ENCODE measurements around the gene RIPOR3.

- no peak for TF ChIP-seq EZH2 (IDR thresholded peaks at IDR 0.05; ENCODE audit: borderline replicate concordance, low read length)
- no peak for TF ChIP-seq CTCF (IDR thresholded peaks at IDR 0.05; ENCODE audit: low read length)
Measured at GRCh38 chr20:50536333-50536732, 155.0 kb downstream of the RIPOR3 start.
